ENCODE data around the gene PABPN1L. TPM values are rescaled to one million over a fixed set of nuclear protein-coding genes. Genes with fewer than 3 reads are reported as not detected.

PABPN1L gene
- total and polyA plus RNA-seq, 2 donors (not counting 3 experiments of a cell fraction or from before 2014, with no cell fraction given), result not detected

- H3K27me3 ChIP-seq (ENCODE audit: control insufficient read depth in 2 of 2, insufficient read depth in 2 of 2, low read length in 2 of 2), result no peaks in the 10 kb centered on the region
- H3K27ac ChIP-seq (ENCODE audit: insufficient read depth, low read depth, low read length), result no peak overlapping the region
- no peak overlapping the region for H3K9ac ChIP-seq (replicated peaks; ENCODE audit: extremely low read depth, insufficient read depth, low read length)
- TF ChIP-seq FOS (IDR thresholded peaks at IDR 0.05; ENCODE audit: borderline replicate concordance, insufficient read depth, low read length), result no peak
- no peak for TF ChIP-seq MAX (IDR thresholded peaks at IDR 0.05; ENCODE audit: insufficient read depth, insufficient read length)
- TF ChIP-seq POLR2A (IDR thresholded peaks at IDR 0.05; ENCODE audit: low read depth, low read length), result no peak
- TF ChIP-seq CTCF (IDR thresholded peaks at IDR 0.05; ENCODE audit: extremely low read depth in 1 of 2, insufficient read depth in 1 of 2, low read depth in 1 of 2, low read length in 2 of 2), result no peak
- no peak for TF ChIP-seq EZH2 (IDR thresholded peaks at IDR 0.05; ENCODE audit: borderline replicate concordance, low read depth, low read length, severe bottlenecking)
- TF ChIP-seq JUN (IDR thresholded peaks at IDR 0.05; ENCODE audit: borderline replicate concordance, insufficient read depth, insufficient read length, low read depth), result no peak
- TF ChIP-seq GATA2 (IDR thresholded peaks at IDR 0.05; ENCODE audit: insufficient read depth, insufficient read length, low read depth, low read length), result no peak
- TF ChIP-seq POLR2AphosphoS5 (IDR thresholded peaks at IDR 0.05; ENCODE audit: insufficient read depth, low read depth, low read length), result no peak
- TF ChIP-seq MYC (IDR thresholded peaks at IDR 0.05; ENCODE audit: low read depth, low read length), result no peak
- no peak overlapping the region for H2AFZ ChIP-seq (ENCODE audit: low read depth, low read length)
- H3K4me1 ChIP-seq (ENCODE audit: control insufficient read depth, extremely low read depth, insufficient read depth, low read length), result no peaks in the 10 kb centered on the region
- no peak overlapping the region for H3K4me2 ChIP-seq (ENCODE audit: insufficient read depth, low read length)
- DNase-seq (ENCODE audit: low read depth, low spot score), result no peak
- BruUV-seq (replicated peaks), result no TSS peak
- no peaks in the 10 kb centered on the region for H4K20me1 ChIP-seq (replicated peaks; ENCODE audit: control insufficient read depth, extremely low read depth, insufficient read depth, low read length)
- no peaks in the 10 kb centered on the region for H3K79me2 ChIP-seq (ENCODE audit: control insufficient read depth, insufficient read depth, low read length)
- ChIA-PET CTCF (interaction anchor here (1.2 kb wide), 1 partner anchor 18 kb away, joined by 3 read pairs; no protein-coding TSS in a partner anchor), POLR2A (no interaction called here)
- dilution Hi-C loops (cut with MboI; ENCODE audit: extremely low pct_ligation_motif_present, low sequenced_read_pairs) (no loop called here), intact Hi-C loops (cut with micrococcal nuclease) (no loop called here)
- no peak overlapping the region for H3K4me3 ChIP-seq (replicated peaks in 1 of 3; ENCODE audit: insufficient read depth in 1 of 3, low read depth in 1 of 3, low read length in 3 of 3)
- H3K9me3 ChIP-seq (replicated peaks; ENCODE audit: control insufficient read depth, insufficient read depth, low read length), result no peaks in the 10 kb centered on the region
- no peaks in the 10 kb centered on the region for H3K9me1 ChIP-seq (replicated peaks; ENCODE audit: control insufficient read depth, extremely low read depth, insufficient read depth, low read length)
- H3K36me3 ChIP-seq (ENCODE audit: control insufficient read depth in 2 of 2, extremely low read depth in 1 of 2, insufficient read depth in 2 of 2, low read length in 2 of 2), result no peaks in the 10 kb centered on the region
- no peak for FAIRE-seq
These were observed 21.6 kb upstream of the PABPN1L start for GRCh38 chr16:88888057-88888456.

Data from endothelial cell of umbilical vein (primary cell).